Parathyroid adenoma (tissue), 2 donors: Measurements from ENCODE around the gene GRAMD2A.

ENCODE experiments used
- H2AFZ ChIP-seq: fragments of 300-600 bp; sonication (generic); one replicate; pipeline ENCODE4 v1.7.0; 2017; ENCODE audit warnings: antibody characterized with exemption, mild to moderate bottlenecking
- H3K27ac ChIP-seq: fragments of 300-600 bp; sonication (generic); one replicate; pipeline ENCODE4 v1.7.0; 2017
- H3K27me3 ChIP-seq: fragments of 300-600 bp; sonication (generic); one replicate; pipeline ENCODE4 v1.7.0; 2017; ENCODE audit warnings: low read length; ENCODE audit not compliant: control insufficient read depth, insufficient read depth
- H3K36me3 ChIP-seq: fragments of 300-600 bp; sonication (generic); one replicate; pipeline ENCODE4 v1.7.0; 2017; ENCODE audit warnings: low read length; ENCODE audit not compliant: control insufficient read depth, insufficient read depth
- H3K4me1 ChIP-seq: fragments of 300-600 bp; sonication (generic); one replicate; pipeline ENCODE4 v1.7.0; 2017; ENCODE audit warnings: control low read depth
- H3K4me2 ChIP-seq: fragments of 300-600 bp; sonication (generic); one replicate; pipeline ENCODE4 v1.7.0; 2017; ENCODE audit warnings: low read length
- H3K4me3 ChIP-seq: fragments of 300-600 bp; sonication (generic); one replicate; pipeline ENCODE4 v1.7.0; 2017; ENCODE audit warnings: low read depth, low read length
- H3K79me2 ChIP-seq: fragments of 300-600 bp; sonication (generic); one replicate; pipeline ENCODE4 v1.7.0; 2017; ENCODE audit warnings: control low read depth
- H3K9ac ChIP-seq: fragments of 300-600 bp; sonication (generic); one replicate; pipeline ENCODE4 v1.7.0; 2017; ENCODE audit warnings: mild to moderate bottlenecking
- H3K9me3 ChIP-seq: fragments of 300-600 bp; sonication (generic); one replicate; pipeline ENCODE4 v1.7.0; 2017; ENCODE audit warnings: low read length; ENCODE audit not compliant: control insufficient read depth
- CTCF ChIP-seq: fragments of 300-600 bp; sonication (generic); IDR thresholded peaks from one replicate; pipeline ENCODE4 v1.7.0; 2017; ENCODE audit warnings: antibody characterized with exemption, mild to moderate bottlenecking
- donor health status: primary hyperparathyroidism.

The GRAMD2A gene

DNA sequence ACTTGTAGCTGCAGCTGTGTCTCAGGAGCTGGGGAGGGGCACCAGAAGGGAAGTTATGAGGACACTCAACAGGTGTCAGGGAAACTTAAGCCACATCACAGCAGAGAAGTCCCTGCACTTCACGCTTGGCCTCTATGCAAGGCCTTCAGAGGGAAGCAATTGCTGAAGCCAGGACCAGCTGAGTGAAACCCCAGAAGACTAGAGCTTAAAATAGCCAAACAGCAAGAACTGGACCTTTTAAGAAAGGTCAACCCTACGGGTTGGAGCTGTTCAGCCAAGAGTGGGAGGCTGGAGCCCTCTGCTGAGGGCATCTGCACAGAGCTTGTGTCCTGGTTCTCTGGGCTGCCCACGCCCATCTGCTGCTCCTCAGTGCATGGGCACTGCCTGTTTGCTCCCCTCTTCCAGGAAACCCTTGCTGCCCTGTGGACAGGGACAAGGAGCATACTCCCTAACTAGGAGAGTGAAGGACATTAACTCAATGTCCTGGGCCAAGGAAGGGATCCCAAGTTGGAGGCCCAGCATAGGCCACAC lies 3.9 kb upstream of the GRAMD2A start:
- no peaks in the 10 kb centered on the region for H3K9me3 ChIP-seq
- H3K4me1 ChIP-seq = no peaks in the 10 kb centered on the region
- no peaks in the 10 kb centered on the region for H3K36me3 ChIP-seq
- TF ChIP-seq CTCF = no peak
- no peak overlapping the region for H3K27ac ChIP-seq
- H3K4me2 ChIP-seq = no peak overlapping the region
- H2AFZ ChIP-seq = no peak overlapping the region
- H3K27me3 ChIP-seq = no peaks in the 10 kb centered on the region
- H3K9ac ChIP-seq = no peak overlapping the region
- no peaks in the 10 kb centered on the region for H3K79me2 ChIP-seq
- H3K4me3 ChIP-seq = no peak overlapping the region

GRCh38 chr15:72200395-72201237 lies 3.0 kb upstream of the GRAMD2A start:
- TF ChIP-seq CTCF = no peak
- H3K36me3 ChIP-seq = no peaks in the 10 kb centered on the region

GRCh38 chr15:72199721-72200212 lies 2.2 kb upstream of the GRAMD2A start:
- Histone ChIP-seq H3K27ac (no peak overlapping the region), H3K4me1 (no peaks in the 10 kb centered on the region), H3K36me3 (no peaks in the 10 kb centered on the region), H2AFZ (no peak overlapping the region), H3K9ac (no peak overlapping the region), H3K27me3 (no peaks in the 10 kb centered on the region), H3K9me3 (no peaks in the 10 kb centered on the region), H3K4me3 (no peak overlapping the region), H3K79me2 (no peaks in the 10 kb centered on the region), H3K4me2 (no peak overlapping the region)
- TF ChIP-seq CTCF = peak; percentile 81

More at GRCh38 chr15:72200395-72201237, 3.0 kb upstream of the GRAMD2A start:
- H3K4me1 ChIP-seq = no peaks in the 10 kb centered on the region
- no peak overlapping the region for H3K27ac ChIP-seq
- H3K4me3 ChIP-seq = no peak overlapping the region
- no peak overlapping the region for H3K4me2 ChIP-seq
- no peaks in the 10 kb centered on the region for H3K27me3 ChIP-seq
- no peaks in the 10 kb centered on the region for H3K79me2 ChIP-seq
- no peak overlapping the region for H2AFZ ChIP-seq
- H3K9me3 ChIP-seq = no peaks in the 10 kb centered on the region
- H3K9ac ChIP-seq = no peak overlapping the region

- H3K4me1 ChIP-seq = no peaks in the 10 kb centered on the region
These were observed 1.6 kb upstream of the GRAMD2A start for GRCh38 chr15:72199205-72199515.

More at GRCh38 chr15:72199205-72199515, 1.6 kb upstream of the GRAMD2A start:
- H3K9me3 ChIP-seq = no peaks in the 10 kb centered on the region
- H2AFZ ChIP-seq = no peak overlapping the region
- no peak for TF ChIP-seq CTCF
- no peak overlapping the region for H3K27ac ChIP-seq
- no peak overlapping the region for H3K4me3 ChIP-seq
- no peak overlapping the region for H3K4me2 ChIP-seq
- no peak overlapping the region for H3K9ac ChIP-seq
- no peaks in the 10 kb centered on the region for H3K36me3 ChIP-seq
- no peaks in the 10 kb centered on the region for H3K79me2 ChIP-seq
- no peaks in the 10 kb centered on the region for H3K27me3 ChIP-seq
